Measurements from ENCODE around the gene RAB9B. TPM values are rescaled to one million over a fixed set of nuclear protein-coding genes. Genes with fewer than 3 reads are reported as not detected.
A peak's percentile ranks its signal among the peaks of the same experiment; 100 is the strongest.

RAB9B gene, protein sequence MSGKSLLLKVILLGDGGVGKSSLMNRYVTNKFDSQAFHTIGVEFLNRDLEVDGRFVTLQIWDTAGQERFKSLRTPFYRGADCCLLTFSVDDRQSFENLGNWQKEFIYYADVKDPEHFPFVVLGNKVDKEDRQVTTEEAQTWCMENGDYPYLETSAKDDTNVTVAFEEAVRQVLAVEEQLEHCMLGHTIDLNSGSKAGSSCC
- total RNA-seq (2021) = 0.15 and 0.31 TPM in 2 replicates
- long read RNA-seq = 0 reads

DNA sequence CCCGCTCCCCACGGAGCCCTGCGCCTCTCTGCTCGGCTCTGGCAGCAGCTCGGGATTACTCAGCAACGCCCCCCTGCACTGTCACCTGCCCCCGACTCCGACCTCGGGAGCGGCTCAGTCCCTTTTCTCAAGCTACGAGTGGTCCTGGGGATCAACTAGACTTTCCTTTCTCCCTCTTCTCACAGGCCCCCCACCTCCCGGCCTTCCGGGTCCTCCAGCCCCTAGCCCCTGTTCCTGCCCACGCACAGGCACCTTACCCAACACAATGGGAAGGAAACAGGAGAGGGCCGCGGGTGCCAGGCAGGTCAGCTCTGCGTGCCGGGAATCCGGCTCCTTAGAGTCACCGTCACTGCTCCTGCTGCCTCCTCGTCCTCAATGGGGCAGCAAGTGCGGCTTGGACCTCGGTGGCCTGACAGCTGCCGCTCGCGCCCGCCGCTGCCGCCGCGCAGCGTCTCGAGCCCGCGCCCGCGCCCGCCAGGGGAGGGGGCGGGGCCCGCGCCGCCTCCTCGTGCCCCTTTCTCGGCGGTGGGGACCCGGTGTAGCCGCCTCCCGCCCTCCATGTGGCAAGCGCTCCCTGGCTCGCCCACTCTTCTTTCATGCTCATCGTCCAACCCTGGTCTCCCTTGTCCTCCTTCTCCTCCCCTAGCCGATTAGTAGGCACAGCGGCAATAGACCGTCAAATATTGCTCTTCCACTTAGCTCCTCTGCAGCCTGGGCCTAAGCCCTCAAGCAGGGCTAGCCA lies at the start of gene RAB9B:
Gene RAB9B (minus strand): TSS at position 455 of the 742 bp plus-strand sequence. CDS start 6,473 bp downstream, outside the sequence.
- H3K79me1 ChIP-seq (ENCODE audit: insufficient read depth, low read depth, low read length, poor library complexity, severe bottlenecking) = no peaks in the 10 kb centered on the region
- TF ChIP-seq, protein P1, sequence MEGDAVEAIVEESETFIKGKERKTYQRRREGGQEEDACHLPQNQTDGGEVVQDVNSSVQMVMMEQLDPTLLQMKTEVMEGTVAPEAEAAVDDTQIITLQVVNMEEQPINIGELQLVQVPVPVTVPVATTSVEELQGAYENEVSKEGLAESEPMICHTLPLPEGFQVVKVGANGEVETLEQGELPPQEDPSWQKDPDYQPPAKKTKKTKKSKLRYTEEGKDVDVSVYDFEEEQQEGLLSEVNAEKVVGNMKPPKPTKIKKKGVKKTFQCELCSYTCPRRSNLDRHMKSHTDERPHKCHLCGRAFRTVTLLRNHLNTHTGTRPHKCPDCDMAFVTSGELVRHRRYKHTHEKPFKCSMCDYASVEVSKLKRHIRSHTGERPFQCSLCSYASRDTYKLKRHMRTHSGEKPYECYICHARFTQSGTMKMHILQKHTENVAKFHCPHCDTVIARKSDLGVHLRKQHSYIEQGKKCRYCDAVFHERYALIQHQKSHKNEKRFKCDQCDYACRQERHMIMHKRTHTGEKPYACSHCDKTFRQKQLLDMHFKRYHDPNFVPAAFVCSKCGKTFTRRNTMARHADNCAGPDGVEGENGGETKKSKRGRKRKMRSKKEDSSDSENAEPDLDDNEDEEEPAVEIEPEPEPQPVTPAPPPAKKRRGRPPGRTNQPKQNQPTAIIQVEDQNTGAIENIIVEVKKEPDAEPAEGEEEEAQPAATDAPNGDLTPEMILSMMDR (conservative IDR thresholded peaks at IDR 0.05) = no peak
- H4K20me1 ChIP-seq (ENCODE audit: control insufficient read depth, insufficient read depth, insufficient read length) = no peaks in the 10 kb centered on the region
- H3K4me1 ChIP-seq (ENCODE audit: insufficient read depth, low read length) = no peaks in the 10 kb centered on the region
- no peak within 1 kb of the TSS for H2BK15ac ChIP-seq (ENCODE audit: low read depth, low read length)
- Mint-ChIP-seq H3K36me3 (ENCODE audit: insufficient read depth in 1 of 3, low read depth in 3 of 3) (no peaks in the 10 kb centered on the region), H3K4me1 (peaks cover 3 to 10% of the 10 kb centered on the region in 2 experiments; a peak in 2 of 4 replicates), H3K27ac (no peak within 1 kb of the TSS), H3K9me3 (peaks cover 0 to 45% of the 10 kb centered on the region in 2 experiments; a peak in 2 of 5 replicates), H3K4me3 (peak within 1 kb of the TSS; percentile 75 to 84), H3K27me3 (ENCODE audit: low read depth) (peaks cover 49% of the 10 kb centered on the region)
- H3K4ac ChIP-seq (ENCODE audit: low read depth, low read length) = no peak within 1 kb of the TSS
- DNase-seq = peak; percentile 88
- no peak within 1 kb of the TSS for H2BK5ac ChIP-seq (ENCODE audit: insufficient read length, low read length)
- H3K27ac ChIP-seq (ENCODE audit: insufficient read length, low read depth, low read length) = no peak within 1 kb of the TSS
- no peak within 1 kb of the TSS for H4K91ac ChIP-seq (ENCODE audit: insufficient read length, low read depth, low read length)
- H3K23ac ChIP-seq (ENCODE audit: insufficient read length, low read depth, low read length) = no peak within 1 kb of the TSS
- no peak within 1 kb of the TSS for H2BK120ac ChIP-seq (ENCODE audit: low read depth, low read length, poor library complexity, severe bottlenecking)
- no peak within 1 kb of the TSS for H3K56ac ChIP-seq (ENCODE audit: insufficient read length, low read depth, low read length)
- no peak within 1 kb of the TSS for H2BK20ac ChIP-seq (ENCODE audit: low read depth, low read length, poor library complexity, severe bottlenecking)
- no peaks in the 10 kb centered on the region; the same call in 1 of the 2 replicates for H3K27me3 ChIP-seq (ENCODE audit: insufficient read depth, low read length)
- no peak within 1 kb of the TSS for H3K14ac ChIP-seq (ENCODE audit: insufficient read depth, low read length)
- H3K79me2 ChIP-seq (ENCODE audit: insufficient read depth, low read length) = no peaks in the 10 kb centered on the region
- H3K9me3 ChIP-seq (ENCODE audit: control insufficient read depth, low read depth, low read length) = no peaks in the 10 kb centered on the region
- H2AK5ac ChIP-seq (ENCODE audit: insufficient read length, low read length) = no peak within 1 kb of the TSS
- WGBS (ENCODE audit: extremely low coverage, insufficient read length, low lambda C conversion rate) = no CpG with 5 or more reads among the region's 54 CpGs
- no peak within 1 kb of the TSS for H3K9ac ChIP-seq (ENCODE audit: extremely low read depth, insufficient read length, low read length)
- H4K8ac ChIP-seq (replicated peaks; ENCODE audit: insufficient read length, low read depth, low read length) = no peak within 1 kb of the TSS
- no peak within 1 kb of the TSS for H2AFZ ChIP-seq (ENCODE audit: low read length)
- no peak within 1 kb of the TSS for H4K5ac ChIP-seq (ENCODE audit: insufficient read length, low read depth, low read length)
- no peak within 1 kb of the TSS for H3T11ph ChIP-seq (ENCODE audit: low read length)
- H2BK12ac ChIP-seq (ENCODE audit: insufficient read length, low read depth, low read length) = no peak within 1 kb of the TSS
- no peak within 1 kb of the TSS for H3K18ac ChIP-seq (ENCODE audit: insufficient read length, low read depth, low read length)
- peak within 1 kb of the TSS; percentile 53 for H3K4me2 ChIP-seq (ENCODE audit: insufficient read depth, insufficient read length, low read length)
- peaks cover 10% of the 10 kb centered on the region for H3K23me2 ChIP-seq (ENCODE audit: insufficient read length, low read depth, low read length, poor library complexity, severe bottlenecking)
